Body of pancreas (tissue), 4 donors: ENCODE results near the gene RAB13. TPM values are rescaled to one million over a fixed set of nuclear protein-coding genes. Genes with fewer than 3 reads are reported as not detected.
A peak's percentile ranks its signal among the peaks of the same experiment; 100 is the strongest.

Source experiments
- ATAC-seq: fragments of 150-250 bp; one replicate; pipeline ENCODE4 v1.9.1; 2016
- DNase-seq, 4 donors: peaks; one replicate each; pipeline ENCODE4 v3.0.0-alpha.2; 2019
- H3K27ac ChIP-seq, 4 donors: fragments of 200-600 bp; sonication (generic); 1 replicate in 3 of 4; 2 replicates in 1 of 4; pipeline versions ENCODE4 v1.5.1 to v1.6.1; 2016 to 2019; ENCODE audit warnings: mild to moderate bottlenecking in 1 of 4, mixed read lengths in 1 of 4, moderate library complexity in 1 of 4
- H3K27me3 ChIP-seq, 2 donors: fragments of 200-600 bp; sonication (generic); one replicate each; pipeline ENCODE4 v1.6.0; 2016; ENCODE audit warnings: mild to moderate bottlenecking in 1 of 2
- H3K36me3 ChIP-seq, 2 donors: fragments of 200-600 bp; sonication (generic); replicated peaks in 1 of 2; 2 replicates each; pipeline ENCODE4 v1.5.1; 2016; ENCODE audit warnings: low read depth in 2 of 2; ENCODE audit not compliant: insufficient read depth in 1 of 2
- H3K4me1 ChIP-seq: fragments of 200-600 bp; sonication (generic); one replicate; pipeline ENCODE4 v1.6.0; 2016
- H3K4me3 ChIP-seq, 2 donors: fragments of 200-600 bp; sonication (generic); 1 replicate in 1 of 2; 2 replicates in 1 of 2; pipeline ENCODE4 v1.5.1; 2016 to 2019
- H3K9me3 ChIP-seq, 3 donors: fragments of 200-600 bp; sonication (generic); 1 replicate in 2 of 3; 2 replicates in 1 of 3; pipeline ENCODE4 v1.5.1; 2016
- POLR2A ChIP-seq, 3 donors: fragments of 450-650 bp; IDR thresholded peaks; one replicate each; pipeline ENCODE4 v1.6.1; 2016; ENCODE audit warnings: antibody characterized with exemption in 3 of 3, mild to moderate bottlenecking in 2 of 3
- WGBS, 2 donors: methylation state at CpG; one replicate each; pipeline ENCODE4 v1.1.5; 2017; 5-methylcytosine and 5-hydroxymethylcytosine counted together
- intact Hi-C: fragments of 100-400 bp; cut with DNase I; formaldehyde crosslinking; loops from one replicate; pipeline ENCODE4 v1.15.1; 2023
- total RNA-seq, 2 donors: library from RNA; depleted of rRNA; stranded (reverse); fragments of >200 nt; gene quantifications; one replicate each; pipeline ENCODE4 v1.1.0, GENCODE V29; 2016
- TF ChIP-seq, protein P1 (sequence below), 7 experiments: fragments of 450-650 bp in 4 of 7; fragments of 200-600 bp in 3 of 7; sonication (generic) in 3 of 7; IDR thresholded peaks; one replicate each; pipeline ENCODE4 v1.5.1; 2016 to 2019; ENCODE audit warnings: antibody characterized with exemption in 7 of 7

Gene RAB13
- total RNA-seq, 2 donors from 2014 or later = 16.2 to 29.6 TPM

DNA sequence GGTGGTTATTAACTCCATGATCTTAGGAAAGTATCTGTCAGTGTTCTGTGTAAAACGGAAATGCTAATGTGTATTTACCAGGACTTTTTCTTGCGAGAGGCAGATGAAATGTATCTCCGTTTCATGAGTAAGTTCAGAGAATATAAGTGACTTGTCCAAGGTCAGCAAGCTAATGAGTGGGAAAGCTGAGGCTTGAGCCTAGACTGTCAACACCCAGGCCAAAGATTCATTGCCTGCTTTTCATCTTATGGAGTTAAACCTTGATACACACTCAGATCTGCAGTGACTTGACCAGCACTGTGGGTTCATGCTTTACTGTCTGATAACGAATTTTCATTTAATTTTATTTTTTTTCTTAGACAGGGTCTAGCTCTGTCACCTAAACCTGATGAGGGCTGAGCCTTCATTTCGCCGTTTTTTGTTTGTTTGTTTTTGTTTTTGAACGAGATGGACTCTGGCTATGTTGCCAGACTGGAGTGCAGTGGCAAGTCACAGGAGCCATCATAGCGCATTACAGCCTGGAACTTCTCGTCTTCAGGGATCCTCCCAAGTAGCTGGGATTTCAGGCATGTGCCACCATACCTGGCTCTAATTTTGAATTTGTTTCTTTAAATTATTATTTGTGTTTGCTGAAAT lies 7.7 kb downstream of the RAB13 start:
- peak overlapping the region in 1 of 2 donors; percentile 86 for H3K4me3 ChIP-seq
- 46 to 51% methylated on average over 9 of the region's 9 CpGs for WGBS, 2 donors
- intact Hi-C loops = no loop called here
- ATAC-seq = no peak
- TF ChIP-seq, protein P1, sequence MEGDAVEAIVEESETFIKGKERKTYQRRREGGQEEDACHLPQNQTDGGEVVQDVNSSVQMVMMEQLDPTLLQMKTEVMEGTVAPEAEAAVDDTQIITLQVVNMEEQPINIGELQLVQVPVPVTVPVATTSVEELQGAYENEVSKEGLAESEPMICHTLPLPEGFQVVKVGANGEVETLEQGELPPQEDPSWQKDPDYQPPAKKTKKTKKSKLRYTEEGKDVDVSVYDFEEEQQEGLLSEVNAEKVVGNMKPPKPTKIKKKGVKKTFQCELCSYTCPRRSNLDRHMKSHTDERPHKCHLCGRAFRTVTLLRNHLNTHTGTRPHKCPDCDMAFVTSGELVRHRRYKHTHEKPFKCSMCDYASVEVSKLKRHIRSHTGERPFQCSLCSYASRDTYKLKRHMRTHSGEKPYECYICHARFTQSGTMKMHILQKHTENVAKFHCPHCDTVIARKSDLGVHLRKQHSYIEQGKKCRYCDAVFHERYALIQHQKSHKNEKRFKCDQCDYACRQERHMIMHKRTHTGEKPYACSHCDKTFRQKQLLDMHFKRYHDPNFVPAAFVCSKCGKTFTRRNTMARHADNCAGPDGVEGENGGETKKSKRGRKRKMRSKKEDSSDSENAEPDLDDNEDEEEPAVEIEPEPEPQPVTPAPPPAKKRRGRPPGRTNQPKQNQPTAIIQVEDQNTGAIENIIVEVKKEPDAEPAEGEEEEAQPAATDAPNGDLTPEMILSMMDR (IDR thresholded peaks at IDR 0.05) = no peak
- no peak for TF ChIP-seq POLR2A (IDR thresholded peaks at IDR 0.05)
- no peaks in the 10 kb centered on the region for H3K9me3 ChIP-seq
- H3K36me3 ChIP-seq = peaks cover 7 to 12% of the 10 kb centered on the region in 2 donors
- no peak for DNase-seq
- no peaks in the 10 kb centered on the region for H3K27me3 ChIP-seq
- H3K27ac ChIP-seq = peak overlapping the region; percentile 85 to 94 (median 88)
- H3K4me1 ChIP-seq = peaks cover 24% of the 10 kb centered on the region

DNA sequence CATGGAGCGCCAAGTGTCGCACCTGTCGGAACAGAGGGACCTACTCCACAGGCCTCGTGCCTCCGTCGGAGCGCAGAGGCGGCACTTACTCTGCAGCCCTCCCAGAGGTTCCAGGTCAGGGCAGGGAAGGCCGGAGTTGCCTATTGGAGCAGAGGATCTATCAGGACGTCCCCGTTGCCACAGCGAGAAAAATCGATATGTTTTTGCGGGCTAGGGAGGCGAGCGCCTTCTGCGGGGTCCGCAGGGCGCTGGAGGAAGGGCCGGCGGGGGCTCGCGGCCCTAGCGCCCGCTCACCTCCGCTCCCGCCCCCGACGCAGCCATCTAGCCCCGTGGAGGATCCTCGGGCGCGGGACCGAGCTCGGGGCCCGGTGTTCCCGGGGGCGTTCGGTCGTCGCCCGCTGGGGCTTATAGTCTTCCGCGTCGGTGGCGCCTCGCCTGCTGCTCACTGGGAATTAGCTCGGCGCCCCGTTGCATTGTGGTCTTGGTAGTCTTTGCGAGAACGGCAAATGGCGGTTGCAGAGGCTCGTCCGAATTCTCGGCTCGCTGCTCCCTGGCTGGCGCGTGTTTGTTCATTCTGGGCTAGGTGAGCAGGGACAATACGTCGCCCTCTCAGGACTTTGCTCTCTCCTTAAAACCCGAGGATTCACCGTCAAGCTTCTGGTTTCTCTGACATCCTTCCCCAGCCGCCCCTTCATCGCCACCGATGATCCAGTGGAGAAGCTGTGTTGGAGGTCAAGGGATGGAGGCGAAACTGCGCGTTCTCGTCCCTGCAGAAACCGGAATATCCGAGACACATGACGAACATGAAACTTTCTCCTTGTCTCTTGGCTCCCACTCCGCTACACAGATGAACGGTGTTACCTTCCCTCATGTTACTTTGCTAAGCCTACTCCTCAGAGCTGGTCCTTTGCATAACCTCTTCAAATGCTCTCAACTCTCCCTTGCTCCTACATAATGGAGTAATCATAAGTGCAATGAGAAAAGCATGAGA lies 8.6 kb downstream of the RAB13 start, which contains the start of gene JTB:
Gene JTB, minus strand, starts transcription at position 425 of the 991 bp plus-strand sequence. Its CDS starts 422 bp downstream, at position 3.
- H3K27ac ChIP-seq = peak within 1 kb of the TSS; percentile 85 to 94 (median 88)
- H3K27me3 ChIP-seq = no peaks in the 10 kb centered on the region
- intact Hi-C loops = no loop called here
- peak within 1 kb of the TSS; percentile 71 to 86 for H3K4me3 ChIP-seq
- 1 to 2% methylated on average over 10 to 67 of the region's 75 CpGs for WGBS, 2 donors
- H3K4me1 ChIP-seq = peaks cover 24% of the 10 kb centered on the region
- no peaks in the 10 kb centered on the region for H3K9me3 ChIP-seq
- peak; percentile 87 to 93 (median 90) for DNase-seq
- TF ChIP-seq, protein P1 (IDR thresholded peaks at IDR 0.05) = no peak
- peak; percentile 85 to 95 (median 90) for TF ChIP-seq POLR2A (IDR thresholded peaks at IDR 0.05)
- peak; percentile 95 for ATAC-seq
- H3K36me3 ChIP-seq = peaks cover 7 to 12% of the 10 kb centered on the region in 2 donors

DNA sequence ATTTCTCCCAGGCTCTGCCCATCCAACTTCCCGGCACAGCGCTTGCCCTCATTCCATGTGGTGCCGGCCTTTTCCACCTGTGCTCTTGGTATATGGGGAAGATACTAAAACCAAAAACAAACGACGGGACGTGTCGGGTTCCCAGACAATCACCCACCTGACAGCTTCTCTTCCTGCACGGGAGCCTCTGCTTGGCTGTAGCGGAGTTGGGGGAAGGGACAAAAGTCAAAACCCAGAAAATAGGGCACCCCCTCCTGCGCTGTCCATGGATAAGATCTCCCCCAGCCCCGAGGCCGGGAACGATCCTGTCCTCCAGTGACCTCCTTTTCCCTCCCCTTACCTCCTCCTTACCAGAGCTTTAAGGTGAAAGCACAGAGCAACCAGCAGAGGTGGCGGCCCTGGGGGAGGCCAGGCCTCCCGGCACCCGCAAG lies 9.3 kb downstream of the RAB13 start:
- Histone ChIP-seq H3K4me1 (peaks cover 24% of the 10 kb centered on the region), H3K4me3 (peak overlapping the region; percentile 71 to 86), H3K9me3 (no peaks in the 10 kb centered on the region), H3K27me3 (no peaks in the 10 kb centered on the region), H3K36me3 (peaks cover 7 to 12% of the 10 kb centered on the region in 2 donors), H3K27ac (peak overlapping the region; percentile 85 to 94 (median 88))
- no peak for TF ChIP-seq POLR2A (IDR thresholded peaks at IDR 0.05)
- TF ChIP-seq, protein P1 (IDR thresholded peaks at IDR 0.05) = no peak
- ATAC-seq = no peak
- WGBS, 2 donors = 1% methylated on average over 16 of the region's 16 CpGs
- intact Hi-C loops = no loop called here
- DNase-seq = no peak

DNA sequence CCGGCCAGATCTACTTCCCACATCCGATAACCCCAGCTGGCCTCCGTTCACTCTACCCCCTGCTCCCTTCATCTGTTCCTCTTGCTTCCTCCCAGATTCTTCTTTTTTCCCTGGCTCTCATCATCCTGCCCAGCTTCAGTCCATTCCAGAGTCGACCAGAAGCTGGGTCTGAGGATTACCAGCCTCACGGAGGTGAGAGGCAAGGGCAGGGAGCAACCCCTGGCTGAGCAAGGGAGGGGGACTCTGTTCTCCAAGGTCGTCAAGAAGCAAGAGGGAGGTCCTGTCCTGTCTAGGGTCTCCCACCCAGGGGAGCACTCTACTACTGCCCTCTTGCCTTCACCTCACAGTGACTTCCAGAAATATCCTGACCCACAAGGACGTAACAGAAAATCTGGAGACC lies 12.6 kb downstream of the RAB13 start:
- Histone ChIP-seq H3K27ac (no peak overlapping the region), H3K9me3 (no peaks in the 10 kb centered on the region), H3K4me1 (peaks cover 31% of the 10 kb centered on the region), H3K36me3 (peaks cover 7 to 12% of the 10 kb centered on the region in 2 donors), H3K27me3 (no peaks in the 10 kb centered on the region), H3K4me3 (no peak overlapping the region)
- intact Hi-C loops = no loop called here
- WGBS, 2 donors = 68 to 79% methylated on average over 7 of the region's 7 CpGs
- no peak for TF ChIP-seq POLR2A (IDR thresholded peaks at IDR 0.05)
- TF ChIP-seq, protein P1 (IDR thresholded peaks at IDR 0.05) = no peak
- ATAC-seq = no peak
- no peak for DNase-seq
